Measurements from ENCODE around the gene MED13L. TPM values are rescaled to one million over a fixed set of nuclear protein-coding genes. Genes with fewer than 3 reads are reported as not detected.

MED13L gene
- total and polyA plus RNA-seq, 2 donors (not counting 3 experiments of a cell fraction or from before 2014, with no cell fraction given), result 27.4 to 93.6 TPM

- no peaks in the 10 kb centered on the region for H3K79me2 ChIP-seq (ENCODE audit: control insufficient read depth, insufficient read depth, low read length)
- dilution Hi-C loops (cut with MboI; ENCODE audit: extremely low pct_ligation_motif_present, low sequenced_read_pairs), result no loop called here
- H3K9ac ChIP-seq (replicated peaks; ENCODE audit: extremely low read depth, insufficient read depth, low read length), result no peak overlapping the region
- intact Hi-C loops (cut with micrococcal nuclease), result no loop called here
- no peaks in the 10 kb centered on the region for H3K9me3 ChIP-seq (replicated peaks; ENCODE audit: control insufficient read depth, insufficient read depth, low read length)
- no peak overlapping the region for H3K4me3 ChIP-seq (replicated peaks in 1 of 3; ENCODE audit: insufficient read depth in 1 of 3, low read depth in 1 of 3, low read length in 3 of 3)
- no peak overlapping the region for H3K4me2 ChIP-seq (ENCODE audit: insufficient read depth, low read length)
- no peaks in the 10 kb centered on the region for H4K20me1 ChIP-seq (replicated peaks; ENCODE audit: control insufficient read depth, extremely low read depth, insufficient read depth, low read length)
- H2AFZ ChIP-seq (ENCODE audit: low read depth, low read length), result no peak overlapping the region
- TF ChIP-seq POLR2AphosphoS5 (IDR thresholded peaks at IDR 0.05; ENCODE audit: insufficient read depth, low read depth, low read length), result no peak
- TF ChIP-seq GATA2 (IDR thresholded peaks at IDR 0.05; ENCODE audit: insufficient read depth, insufficient read length, low read depth, low read length), result no peak
- no peak for TF ChIP-seq POLR2A (IDR thresholded peaks at IDR 0.05; ENCODE audit: low read depth, low read length)
- TF ChIP-seq MAX (IDR thresholded peaks at IDR 0.05; ENCODE audit: insufficient read depth, insufficient read length), result no peak
- no peak for TF ChIP-seq CTCF (IDR thresholded peaks at IDR 0.05; ENCODE audit: extremely low read depth in 1 of 2, insufficient read depth in 1 of 2, low read depth in 1 of 2, low read length in 2 of 2)
- no peak for TF ChIP-seq EZH2 (IDR thresholded peaks at IDR 0.05; ENCODE audit: borderline replicate concordance, low read depth, low read length, severe bottlenecking)
- no peak for TF ChIP-seq FOS (IDR thresholded peaks at IDR 0.05; ENCODE audit: borderline replicate concordance, insufficient read depth, low read length)
- no peak for TF ChIP-seq MYC (IDR thresholded peaks at IDR 0.05; ENCODE audit: low read depth, low read length)
- TF ChIP-seq JUN (IDR thresholded peaks at IDR 0.05; ENCODE audit: borderline replicate concordance, insufficient read depth, insufficient read length, low read depth), result no peak
- BruUV-seq (replicated peaks), result no TSS peak
- H3K36me3 ChIP-seq (ENCODE audit: control insufficient read depth in 2 of 2, extremely low read depth in 1 of 2, insufficient read depth in 2 of 2, low read length in 2 of 2), result no peaks in the 10 kb centered on the region
- no peak overlapping the region for H3K27ac ChIP-seq (ENCODE audit: insufficient read depth, low read depth, low read length)
- POLR2A ChIA-PET, result no interaction called here
- peaks cover 3% of the 10 kb centered on the region for H3K4me1 ChIP-seq (ENCODE audit: control insufficient read depth, extremely low read depth, insufficient read depth, low read length)
- H3K27me3 ChIP-seq (ENCODE audit: control insufficient read depth in 2 of 2, insufficient read depth in 2 of 2, low read length in 2 of 2), result peaks cover 3 to 14% of the 10 kb centered on the region in 2 experiments
- H3K9me1 ChIP-seq (replicated peaks; ENCODE audit: control insufficient read depth, extremely low read depth, insufficient read depth, low read length), result no peaks in the 10 kb centered on the region
- DNase-seq (ENCODE audit: low read depth, low spot score), result peak; percentile 40
- CTCF ChIA-PET, result interaction anchor here (0.7 to 1.2 kb wide), 2 partner anchors 32 to 51 kb away, joined by 3 to 4 read pairs; no protein-coding TSS in a partner anchor
- FAIRE-seq, result no peak
Observed at GRCh38 chr12:116295327-116296263, 18.1 kb upstream of the MED13L start.
